22Rv1 (cell line): ENCODE data around the gene E2F6.

Experiments used
- CTCF ChIP-seq: fragments of 450-650 bp; IDR thresholded peaks from 2 replicates; pipeline ENCODE4 v1.5.1; 2017; ENCODE audit warnings: mild to moderate bottlenecking
- ZFX ChIP-seq: fragments of 450-650 bp; IDR thresholded peaks from 2 replicates; pipeline ENCODE4 v1.6.1; 2017; ENCODE audit warnings: antibody characterized with exemption, borderline replicate concordance

DNA sequence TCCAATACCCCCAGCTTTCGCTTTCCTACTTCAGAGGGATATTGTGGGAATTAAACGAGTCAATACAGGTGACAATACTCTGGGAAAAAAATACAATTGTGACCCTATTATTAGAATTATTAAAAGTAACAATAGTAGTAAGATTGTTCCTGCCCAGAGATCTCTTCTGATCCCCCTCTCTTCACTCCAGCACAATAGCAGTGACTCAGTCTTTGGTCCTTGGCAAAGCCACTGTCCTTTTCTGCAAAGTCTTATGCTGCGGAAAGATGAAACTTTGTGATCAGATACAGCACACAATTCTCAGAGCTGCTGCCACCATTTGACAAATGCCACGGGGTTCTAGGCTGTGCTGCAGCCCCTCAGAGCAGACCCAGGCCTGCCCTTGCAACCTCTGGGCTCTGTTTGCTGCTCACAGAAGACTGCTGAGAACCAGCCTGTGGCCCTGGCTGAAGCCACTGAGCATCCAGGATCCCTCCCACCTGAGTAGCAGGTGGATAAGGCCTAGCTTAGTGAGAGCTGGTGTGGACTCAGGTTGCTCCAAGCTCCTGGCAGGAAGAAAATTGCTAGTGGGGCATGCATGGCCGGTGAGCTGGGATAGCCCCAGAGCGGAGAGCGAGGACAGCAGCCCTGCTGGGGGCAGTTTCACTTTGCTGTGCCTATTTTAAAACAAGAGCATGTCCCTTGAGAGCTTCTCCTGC, 61.4 kb downstream of the E2F6 start:
- TF ChIP-seq CTCF (no peak), ZFX (no peak)
